GM12892 (cell line): ENCODE data around the gene APBA2.
"Not testable (repeated sequence)": the region's sequence is repeated elsewhere in the genome, so short reads cannot be mapped to it uniquely, and the experiment has no call there.

Experiments used
- POLR2A ChIP-seq: IDR thresholded peaks from 2 replicates; pipeline ENCODE4 v1.6.1; 2011; ENCODE audit warnings: low read depth, low read length, control low read depth
- POLR2AphosphoS5 ChIP-seq: IDR thresholded peaks from 2 replicates; pipeline ENCODE4 v1.6.1; 2011; ENCODE audit warnings: low read depth, low read length, control low read depth
- TAF1 ChIP-seq: IDR thresholded peaks from 2 replicates; pipeline ENCODE4 v1.6.1; 2011; ENCODE audit warnings: low read depth, mild to moderate bottlenecking, control low read depth, low read length, borderline replicate concordance

- not testable (repeated sequence) for TF ChIP-seq POLR2AphosphoS5, POLR2A, TAF1
Measured at GRCh38 chr15:28849766-28850165, 36.0 kb upstream of the APBA2 start.
